WTC11 (cell line): ENCODE measurements around the gene DNAJB9. TPM values are rescaled to one million over a fixed set of nuclear protein-coding genes. Genes with fewer than 3 reads are reported as not detected.

Experiments used
- ATAC-seq: fragments of 200-7000 bp; cut with Tn5 transposase; 2 replicates; pipeline ENCODE4 v1.10.0; 2021; ENCODE audit warnings: mild to moderate bottlenecking, moderate library complexity
- CTCF ChIA-PET: fragments of 300-600 bp; sonication (Branson Sonifier 250); formaldehyde crosslinking; loops from one replicate; lab custom pipeline; 2021; ENCODE audit warnings: antibody characterized with exemption; lab: Charles Lee
- POLR2A ChIA-PET: fragments of 350-600 bp; sonication (Branson Sonifier 250); formaldehyde crosslinking; loops from one replicate; lab custom pipeline; 2021; ENCODE audit warnings: antibody characterized with exemption; lab: Charles Lee
- DNase-seq: peaks from one replicate; pipeline ENCODE4 v3.0.0; 2021; ENCODE audit warnings: low spot score
- H3K27ac Mint-ChIP-seq: 2 replicates; pipeline ENCODE4 v1.8.0; 2021; ENCODE audit warnings: mixed read lengths
- H3K27me3 Mint-ChIP-seq: 2 replicates; pipeline ENCODE4 v1.8.0; 2021; ENCODE audit warnings: low read depth, mild to moderate bottlenecking, moderate library complexity, mixed read lengths
- H3K36me3 Mint-ChIP-seq: 2 replicates; pipeline ENCODE4 v1.8.0; 2021; ENCODE audit warnings: mixed read lengths
- H3K4me1 Mint-ChIP-seq: 2 replicates; pipeline ENCODE4 v1.8.0; 2022; ENCODE audit warnings: mixed read lengths
- H3K4me3 Mint-ChIP-seq: 2 replicates; pipeline ENCODE4 v1.8.0; 2021; ENCODE audit warnings: mild to moderate bottlenecking, moderate library complexity, mixed read lengths
- H3K9me3 Mint-ChIP-seq: 2 replicates; pipeline ENCODE4 v1.8.0; 2021; ENCODE audit warnings: mixed read lengths
- ATF1 ChIP-seq: sonication (generic); formaldehyde crosslinking; IDR thresholded peaks from 2 replicates; pipeline ENCODE4 v1.8.1; 2023; ENCODE audit warnings: mild to moderate bottlenecking, moderate library complexity, missing genetic modification reagents
- CREB1 ChIP-seq: sonication (generic); formaldehyde crosslinking; IDR thresholded peaks from 2 replicates; pipeline ENCODE4 v1.8.0; 2023; ENCODE audit warnings: mild to moderate bottlenecking, missing genetic modification reagents
- EMX1 ChIP-seq: fragments of 250-450 bp; sonication (Bioruptor Pico); IDR thresholded peaks from 2 replicates; pipeline ENCODE4 v1.8.0; 2021; ENCODE audit warnings: mild to moderate bottlenecking
- FOXJ3 ChIP-seq: sonication (generic); formaldehyde crosslinking; IDR thresholded peaks from 2 replicates; pipeline ENCODE4 v1.9.0; 2021; ENCODE audit warnings: missing genetic modification reagents, mild to moderate bottlenecking, borderline replicate concordance
- GABPB1 ChIP-seq: sonication (generic); formaldehyde crosslinking; IDR thresholded peaks from 2 replicates; pipeline ENCODE4 v1.8.1; 2023; ENCODE audit warnings: mild to moderate bottlenecking, missing genetic modification reagents
- JAZF1 ChIP-seq: fragments of 250-450 bp; sonication (Bioruptor Pico); IDR thresholded peaks from 2 replicates; pipeline ENCODE4 v1.9.0; 2021; ENCODE audit warnings: moderate library complexity, mild to moderate bottlenecking, inconsistent platforms
- MXD4 ChIP-seq: fragments of 250-450 bp; sonication (Bioruptor Pico); IDR thresholded peaks from 2 replicates; pipeline ENCODE4 v1.8.0; 2021; ENCODE audit warnings: mild to moderate bottlenecking, moderate library complexity, borderline replicate concordance
- NFATC4 ChIP-seq: fragments of 250-450 bp; sonication (Bioruptor Pico); IDR thresholded peaks from 2 replicates; pipeline ENCODE4 v1.9.0; 2021; ENCODE audit warnings: mild to moderate bottlenecking
- RELA ChIP-seq: sonication (generic); formaldehyde crosslinking; IDR thresholded peaks from 2 replicates; pipeline ENCODE4 v1.8.1; 2022; ENCODE audit warnings: missing genetic modification reagents, mild to moderate bottlenecking, borderline replicate concordance
- SMAD3 ChIP-seq: sonication (generic); formaldehyde crosslinking; IDR thresholded peaks from 2 replicates; pipeline ENCODE4 v1.8.0; 2022; ENCODE audit warnings: missing genetic modification reagents, mild to moderate bottlenecking, borderline replicate concordance
- TEAD1 ChIP-seq: sonication (generic); formaldehyde crosslinking; IDR thresholded peaks from 2 replicates; pipeline ENCODE4 v1.8.0; 2022; ENCODE audit warnings: mild to moderate bottlenecking, missing genetic modification reagents
- TEAD4 ChIP-seq: sonication (generic); formaldehyde crosslinking; IDR thresholded peaks from 2 replicates; pipeline ENCODE4 v1.8.0; 2022; ENCODE audit warnings: mild to moderate bottlenecking, missing genetic modification reagents
- TP53 ChIP-seq: sonication (generic); formaldehyde crosslinking; IDR thresholded peaks from 2 replicates; pipeline ENCODE4 v1.8.1; 2023; ENCODE audit warnings: mild to moderate bottlenecking, missing genetic modification reagents
- ZNF232 ChIP-seq: sonication (generic); formaldehyde crosslinking; IDR thresholded peaks from 2 replicates; pipeline ENCODE4 v1.8.0; 2022; ENCODE audit warnings: mild to moderate bottlenecking, missing genetic modification reagents
- ZNF263 ChIP-seq: sonication (generic); formaldehyde crosslinking; IDR thresholded peaks from 2 replicates; pipeline ENCODE4 v1.8.1; 2022; ENCODE audit warnings: low read depth, mild to moderate bottlenecking, moderate library complexity, missing genetic modification reagents
- ZNF396 ChIP-seq: fragments of 250-450 bp; sonication (Bioruptor Pico); IDR thresholded peaks from 2 replicates; pipeline ENCODE4 v1.8.0; 2021; ENCODE audit warnings: mild to moderate bottlenecking, moderate library complexity, borderline replicate concordance
- total RNA-seq: library from RNA; stranded (reverse); gene quantifications from 3 replicates; pipeline ENCODE4 v1.2.3, GENCODE V29; 2021
- TF ChIP-seq, protein P1 (sequence below): sonication (generic); formaldehyde crosslinking; IDR thresholded peaks from 2 replicates; pipeline ENCODE4 v1.8.0; 2022; ENCODE audit warnings: mild to moderate bottlenecking, missing genetic modification reagents
- TF ChIP-seq, protein P2 (sequence below): sonication (generic); formaldehyde crosslinking; IDR thresholded peaks from 2 replicates; pipeline ENCODE4 v1.8.0; 2022; ENCODE audit warnings: mild to moderate bottlenecking, missing genetic modification reagents
- TF ChIP-seq, protein P3 (sequence below): sonication (generic); formaldehyde crosslinking; IDR thresholded peaks from 2 replicates; pipeline ENCODE4 v1.8.1; 2023; ENCODE audit warnings: mild to moderate bottlenecking, missing genetic modification reagents
- TF ChIP-seq, protein P4 (sequence below): sonication (generic); formaldehyde crosslinking; conservative IDR thresholded peaks from 2 replicates; pipeline ENCODE4 v1.8.1; 2023; ENCODE audit warnings: mild to moderate bottlenecking, low read depth, missing genetic modification reagents, moderate library complexity
- TF ChIP-seq, protein P5 (sequence below): sonication (generic); formaldehyde crosslinking; IDR thresholded peaks from 2 replicates; pipeline ENCODE4 v1.8.0; 2022; ENCODE audit warnings: mild to moderate bottlenecking, missing genetic modification reagents
- TF ChIP-seq, protein P6 (sequence below): sonication (generic); formaldehyde crosslinking; IDR thresholded peaks from 2 replicates; pipeline ENCODE4 v1.8.0; 2023; ENCODE audit warnings: missing genetic modification reagents, mild to moderate bottlenecking, borderline replicate concordance

The DNAJB9 gene
- total RNA-seq, 1 experiment from 2014 or later, result 6.6 TPM

DNA sequence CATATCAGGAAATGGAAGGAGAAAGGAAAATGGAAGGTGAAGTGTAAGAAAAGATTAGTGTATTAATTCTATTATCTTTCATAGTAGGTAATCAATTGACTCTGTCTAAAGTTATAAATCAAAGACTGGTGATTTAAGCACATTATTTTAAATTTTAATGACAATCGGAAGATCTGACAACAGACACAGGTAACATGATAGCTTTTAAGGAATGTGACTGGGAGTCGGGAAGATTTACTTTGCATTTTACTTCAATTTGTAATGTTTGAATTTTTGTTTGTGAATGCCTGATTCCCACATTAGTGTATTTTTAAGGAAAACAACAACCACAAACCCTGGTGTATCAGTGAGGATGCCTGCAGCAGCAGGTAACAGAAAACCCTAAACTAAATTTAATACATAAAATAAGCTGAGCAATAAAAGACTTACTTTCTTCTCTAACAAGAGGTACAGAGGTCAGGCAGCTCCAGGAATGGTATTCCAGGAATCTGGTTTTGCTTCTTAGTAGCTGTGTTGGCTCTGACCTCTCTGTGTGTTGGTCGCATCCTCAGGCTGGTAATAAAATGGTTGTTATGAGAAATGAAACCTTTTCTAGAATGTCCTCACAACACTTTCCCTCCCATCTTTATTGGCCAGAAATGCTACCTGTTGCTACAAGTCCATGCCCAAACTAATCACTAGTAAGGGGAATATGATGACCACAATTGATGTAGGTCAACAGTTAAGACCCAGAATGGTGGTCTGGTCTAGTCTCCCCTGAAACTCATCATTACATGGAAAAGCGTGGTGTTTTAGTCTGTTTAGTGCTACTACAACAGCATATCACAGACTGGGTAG lies 12.2 kb downstream of the DNAJB9 start:
- peak; percentile 97 for ATAC-seq

DNA sequence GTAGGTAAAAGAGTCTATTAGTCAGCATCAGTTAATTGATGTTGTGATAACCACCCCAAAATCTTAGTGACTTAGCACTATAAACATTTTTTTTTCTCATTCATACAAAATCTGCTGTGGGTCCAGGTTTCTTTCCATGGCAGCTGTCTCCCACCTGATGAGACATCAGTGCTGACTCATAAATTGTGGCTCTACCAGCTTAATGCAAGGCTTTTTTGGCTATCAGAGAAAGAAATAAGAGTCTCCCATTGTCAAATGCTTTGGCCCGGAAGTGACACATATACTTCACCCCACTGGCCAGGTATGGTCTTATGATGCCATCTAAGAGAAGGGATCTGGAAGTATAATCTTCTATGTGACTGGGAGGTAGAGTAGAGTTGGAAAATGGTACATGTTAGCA lies 14.5 kb downstream of the DNAJB9 start:
- Mint-ChIP-seq H3K27me3 (peaks cover 6% of the 10 kb centered on the region), H3K36me3 (peaks cover 17% of the 10 kb centered on the region), H3K27ac (no peak overlapping the region), H3K9me3 (peaks cover 13% of the 10 kb centered on the region), H3K4me3 (no peak overlapping the region), H3K4me1 (peaks cover 24% of the 10 kb centered on the region)
- POLR2A ChIA-PET, result no interaction called here
- ATAC-seq (no peak), DNase-seq (no peak)
- CTCF ChIA-PET, result no interaction called here
- TF ChIP-seq TEAD4 (CRISPR knock-in tag) (no peak), NFATC4 (CRISPR knock-in tag) (no peak), ZNF396 (no peak), CREB1 (CRISPR knock-in tag) (no peak), ATF1 (CRISPR knock-in tag) (no peak), RELA (no peak), ZNF232 (CRISPR knock-in tag) (no peak), SMAD3 (no peak), TP53 (CRISPR knock-in tag) (no peak), EMX1 (CRISPR knock-in tag) (no peak), GABPB1 (no peak), FOXJ3 (CRISPR knock-in tag) (no peak)
- TF ChIP-seq, protein P1, sequence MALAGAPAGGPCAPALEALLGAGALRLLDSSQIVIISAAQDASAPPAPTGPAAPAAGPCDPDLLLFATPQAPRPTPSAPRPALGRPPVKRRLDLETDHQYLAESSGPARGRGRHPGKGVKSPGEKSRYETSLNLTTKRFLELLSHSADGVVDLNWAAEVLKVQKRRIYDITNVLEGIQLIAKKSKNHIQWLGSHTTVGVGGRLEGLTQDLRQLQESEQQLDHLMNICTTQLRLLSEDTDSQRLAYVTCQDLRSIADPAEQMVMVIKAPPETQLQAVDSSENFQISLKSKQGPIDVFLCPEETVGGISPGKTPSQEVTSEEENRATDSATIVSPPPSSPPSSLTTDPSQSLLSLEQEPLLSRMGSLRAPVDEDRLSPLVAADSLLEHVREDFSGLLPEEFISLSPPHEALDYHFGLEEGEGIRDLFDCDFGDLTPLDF (CRISPR knock-in tag), result no peak
- TF ChIP-seq, protein P2, sequence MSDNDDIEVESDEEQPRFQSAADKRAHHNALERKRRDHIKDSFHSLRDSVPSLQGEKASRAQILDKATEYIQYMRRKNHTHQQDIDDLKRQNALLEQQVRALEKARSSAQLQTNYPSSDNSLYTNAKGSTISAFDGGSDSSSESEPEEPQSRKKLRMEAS (CRISPR knock-in tag), result no peak
- TF ChIP-seq, protein P3, sequence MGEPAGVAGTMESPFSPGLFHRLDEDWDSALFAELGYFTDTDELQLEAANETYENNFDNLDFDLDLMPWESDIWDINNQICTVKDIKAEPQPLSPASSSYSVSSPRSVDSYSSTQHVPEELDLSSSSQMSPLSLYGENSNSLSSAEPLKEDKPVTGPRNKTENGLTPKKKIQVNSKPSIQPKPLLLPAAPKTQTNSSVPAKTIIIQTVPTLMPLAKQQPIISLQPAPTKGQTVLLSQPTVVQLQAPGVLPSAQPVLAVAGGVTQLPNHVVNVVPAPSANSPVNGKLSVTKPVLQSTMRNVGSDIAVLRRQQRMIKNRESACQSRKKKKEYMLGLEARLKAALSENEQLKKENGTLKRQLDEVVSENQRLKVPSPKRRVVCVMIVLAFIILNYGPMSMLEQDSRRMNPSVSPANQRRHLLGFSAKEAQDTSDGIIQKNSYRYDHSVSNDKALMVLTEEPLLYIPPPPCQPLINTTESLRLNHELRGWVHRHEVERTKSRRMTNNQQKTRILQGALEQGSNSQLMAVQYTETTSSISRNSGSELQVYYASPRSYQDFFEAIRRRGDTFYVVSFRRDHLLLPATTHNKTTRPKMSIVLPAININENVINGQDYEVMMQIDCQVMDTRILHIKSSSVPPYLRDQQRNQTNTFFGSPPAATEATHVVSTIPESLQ, result no peak
- TF ChIP-seq, protein P4, sequence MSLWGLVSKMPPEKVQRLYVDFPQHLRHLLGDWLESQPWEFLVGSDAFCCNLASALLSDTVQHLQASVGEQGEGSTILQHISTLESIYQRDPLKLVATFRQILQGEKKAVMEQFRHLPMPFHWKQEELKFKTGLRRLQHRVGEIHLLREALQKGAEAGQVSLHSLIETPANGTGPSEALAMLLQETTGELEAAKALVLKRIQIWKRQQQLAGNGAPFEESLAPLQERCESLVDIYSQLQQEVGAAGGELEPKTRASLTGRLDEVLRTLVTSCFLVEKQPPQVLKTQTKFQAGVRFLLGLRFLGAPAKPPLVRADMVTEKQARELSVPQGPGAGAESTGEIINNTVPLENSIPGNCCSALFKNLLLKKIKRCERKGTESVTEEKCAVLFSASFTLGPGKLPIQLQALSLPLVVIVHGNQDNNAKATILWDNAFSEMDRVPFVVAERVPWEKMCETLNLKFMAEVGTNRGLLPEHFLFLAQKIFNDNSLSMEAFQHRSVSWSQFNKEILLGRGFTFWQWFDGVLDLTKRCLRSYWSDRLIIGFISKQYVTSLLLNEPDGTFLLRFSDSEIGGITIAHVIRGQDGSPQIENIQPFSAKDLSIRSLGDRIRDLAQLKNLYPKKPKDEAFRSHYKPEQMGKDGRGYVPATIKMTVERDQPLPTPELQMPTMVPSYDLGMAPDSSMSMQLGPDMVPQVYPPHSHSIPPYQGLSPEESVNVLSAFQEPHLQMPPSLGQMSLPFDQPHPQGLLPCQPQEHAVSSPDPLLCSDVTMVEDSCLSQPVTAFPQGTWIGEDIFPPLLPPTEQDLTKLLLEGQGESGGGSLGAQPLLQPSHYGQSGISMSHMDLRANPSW (CRISPR knock-in tag), result no peak
- TF ChIP-seq, protein P5, sequence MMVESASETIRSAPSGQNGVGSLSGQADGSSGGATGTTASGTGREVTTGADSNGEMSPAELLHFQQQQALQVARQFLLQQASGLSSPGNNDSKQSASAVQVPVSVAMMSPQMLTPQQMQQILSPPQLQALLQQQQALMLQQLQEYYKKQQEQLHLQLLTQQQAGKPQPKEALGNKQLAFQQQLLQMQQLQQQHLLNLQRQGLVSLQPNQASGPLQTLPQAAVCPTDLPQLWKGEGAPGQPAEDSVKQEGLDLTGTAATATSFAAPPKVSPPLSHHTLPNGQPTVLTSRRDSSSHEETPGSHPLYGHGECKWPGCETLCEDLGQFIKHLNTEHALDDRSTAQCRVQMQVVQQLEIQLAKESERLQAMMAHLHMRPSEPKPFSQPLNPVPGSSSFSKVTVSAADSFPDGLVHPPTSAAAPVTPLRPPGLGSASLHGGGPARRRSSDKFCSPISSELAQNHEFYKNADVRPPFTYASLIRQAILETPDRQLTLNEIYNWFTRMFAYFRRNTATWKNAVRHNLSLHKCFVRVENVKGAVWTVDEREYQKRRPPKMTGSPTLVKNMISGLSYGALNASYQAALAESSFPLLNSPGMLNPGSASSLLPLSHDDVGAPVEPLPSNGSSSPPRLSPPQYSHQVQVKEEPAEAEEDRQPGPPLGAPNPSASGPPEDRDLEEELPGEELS (CRISPR knock-in tag), result no peak

More for the DNA sequence above, 12.2 kb downstream of the DNAJB9 start:
- H3K36me3 Mint-ChIP-seq, result peaks cover 25% of the 10 kb centered on the region
- H3K9me3 Mint-ChIP-seq, result peaks cover 17% of the 10 kb centered on the region
- H3K27ac Mint-ChIP-seq, result peak overlapping the region; percentile 92
- TF ChIP-seq, protein P6, sequence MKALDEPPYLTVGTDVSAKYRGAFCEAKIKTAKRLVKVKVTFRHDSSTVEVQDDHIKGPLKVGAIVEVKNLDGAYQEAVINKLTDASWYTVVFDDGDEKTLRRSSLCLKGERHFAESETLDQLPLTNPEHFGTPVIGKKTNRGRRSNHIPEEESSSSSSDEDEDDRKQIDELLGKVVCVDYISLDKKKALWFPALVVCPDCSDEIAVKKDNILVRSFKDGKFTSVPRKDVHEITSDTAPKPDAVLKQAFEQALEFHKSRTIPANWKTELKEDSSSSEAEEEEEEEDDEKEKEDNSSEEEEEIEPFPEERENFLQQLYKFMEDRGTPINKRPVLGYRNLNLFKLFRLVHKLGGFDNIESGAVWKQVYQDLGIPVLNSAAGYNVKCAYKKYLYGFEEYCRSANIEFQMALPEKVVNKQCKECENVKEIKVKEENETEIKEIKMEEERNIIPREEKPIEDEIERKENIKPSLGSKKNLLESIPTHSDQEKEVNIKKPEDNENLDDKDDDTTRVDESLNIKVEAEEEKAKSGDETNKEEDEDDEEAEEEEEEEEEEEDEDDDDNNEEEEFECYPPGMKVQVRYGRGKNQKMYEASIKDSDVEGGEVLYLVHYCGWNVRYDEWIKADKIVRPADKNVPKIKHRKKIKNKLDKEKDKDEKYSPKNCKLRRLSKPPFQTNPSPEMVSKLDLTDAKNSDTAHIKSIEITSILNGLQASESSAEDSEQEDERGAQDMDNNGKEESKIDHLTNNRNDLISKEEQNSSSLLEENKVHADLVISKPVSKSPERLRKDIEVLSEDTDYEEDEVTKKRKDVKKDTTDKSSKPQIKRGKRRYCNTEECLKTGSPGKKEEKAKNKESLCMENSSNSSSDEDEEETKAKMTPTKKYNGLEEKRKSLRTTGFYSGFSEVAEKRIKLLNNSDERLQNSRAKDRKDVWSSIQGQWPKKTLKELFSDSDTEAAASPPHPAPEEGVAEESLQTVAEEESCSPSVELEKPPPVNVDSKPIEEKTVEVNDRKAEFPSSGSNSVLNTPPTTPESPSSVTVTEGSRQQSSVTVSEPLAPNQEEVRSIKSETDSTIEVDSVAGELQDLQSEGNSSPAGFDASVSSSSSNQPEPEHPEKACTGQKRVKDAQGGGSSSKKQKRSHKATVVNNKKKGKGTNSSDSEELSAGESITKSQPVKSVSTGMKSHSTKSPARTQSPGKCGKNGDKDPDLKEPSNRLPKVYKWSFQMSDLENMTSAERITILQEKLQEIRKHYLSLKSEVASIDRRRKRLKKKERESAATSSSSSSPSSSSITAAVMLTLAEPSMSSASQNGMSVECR, result no peak
- TF ChIP-seq JAZF1 (no peak), TEAD1 (CRISPR knock-in tag) (peak; percentile 14; the same call in 1 of the 2 replicates), ZNF263 (CRISPR knock-in tag) (no peak), MXD4 (CRISPR knock-in tag) (no peak)
- TF ChIP-seq, all 79 proteins: peak for 1
- H3K4me3 Mint-ChIP-seq, result 0 out of 2 replicates have a peak overlapping the region, but pooled peaks have one; percentile 20
- peaks cover 24% of the 10 kb centered on the region for H3K4me1 Mint-ChIP-seq
- ChIA-PET POLR2A (no interaction called here), CTCF (no interaction called here)
- peaks cover 6% of the 10 kb centered on the region for H3K27me3 Mint-ChIP-seq
- no peak for DNase-seq
